Naive B cell (primary cell): ENCODE results near the gene KCNQ5. TPM values are rescaled to one million over a fixed set of nuclear protein-coding genes. Genes with fewer than 3 reads are reported as not detected.

Experiments
- ATAC-seq, 2 donors: fragments of 150-1000 bp; cut with Tn5 transposase; 2 replicates each; pipeline ENCODE4 v1.10.0; 2021; ENCODE audit warnings: low read depth in 2 of 2, mild to moderate bottlenecking in 2 of 2, moderate library complexity in 2 of 2
- DNase-seq: peaks from one replicate; pipeline ENCODE4 v3.0.0; 2022
- H3K27ac Mint-ChIP-seq, 6 donors: one replicate each; pipeline ENCODE4 v1.8.0; 2020 to 2022; ENCODE audit warnings: mild to moderate bottlenecking in 6 of 6, mixed read lengths in 6 of 6, moderate library complexity in 5 of 6, inconsistent platforms in 2 of 6
- H3K27me3 Mint-ChIP-seq, 3 donors: one replicate each; pipeline ENCODE4 v1.8.0; 2021 to 2022; ENCODE audit warnings: mixed read lengths in 3 of 3, mild to moderate bottlenecking in 1 of 3
- H3K36me3 Mint-ChIP-seq, 2 donors: one replicate each; pipeline ENCODE4 v1.8.0; 2020 to 2022; ENCODE audit warnings: mixed read lengths in 2 of 2, inconsistent platforms in 1 of 2, mild to moderate bottlenecking in 1 of 2
- H3K4me1 Mint-ChIP-seq, 3 donors: one replicate each; pipeline ENCODE4 v1.8.0; 2020 to 2022; ENCODE audit warnings: mixed read lengths in 3 of 3, inconsistent platforms in 1 of 3, mild to moderate bottlenecking in 1 of 3, moderate library complexity in 1 of 3
- H3K4me3 Mint-ChIP-seq, 8 donors: one replicate each; pipeline ENCODE4 v1.8.0; 2020 to 2022; ENCODE audit warnings: mild to moderate bottlenecking in 8 of 8, mixed read lengths in 8 of 8, moderate library complexity in 8 of 8, inconsistent platforms in 2 of 8
- H3K9me3 Mint-ChIP-seq, 7 donors: one replicate each; pipeline ENCODE4 v1.8.0; 2020 to 2022; ENCODE audit warnings: mixed read lengths in 7 of 7, mild to moderate bottlenecking in 5 of 7, inconsistent platforms in 2 of 7, moderate library complexity in 1 of 7
- polyA plus RNA-seq, 6 donors: library from polyadenylated mRNA; unstranded; fragments of 300-500 nt; fragmentation: Illumina TruSeq; gene quantifications; one replicate each; pipeline ENCODE4 v1.2.3, GENCODE V29; 2021; ENCODE audit warnings: low read depth in 6 of 6

Gene KCNQ5
- polyA plus RNA-seq, 6 donors from 2014 or later: 0.29 to 7.1 (median 4.9) TPM

DNA sequence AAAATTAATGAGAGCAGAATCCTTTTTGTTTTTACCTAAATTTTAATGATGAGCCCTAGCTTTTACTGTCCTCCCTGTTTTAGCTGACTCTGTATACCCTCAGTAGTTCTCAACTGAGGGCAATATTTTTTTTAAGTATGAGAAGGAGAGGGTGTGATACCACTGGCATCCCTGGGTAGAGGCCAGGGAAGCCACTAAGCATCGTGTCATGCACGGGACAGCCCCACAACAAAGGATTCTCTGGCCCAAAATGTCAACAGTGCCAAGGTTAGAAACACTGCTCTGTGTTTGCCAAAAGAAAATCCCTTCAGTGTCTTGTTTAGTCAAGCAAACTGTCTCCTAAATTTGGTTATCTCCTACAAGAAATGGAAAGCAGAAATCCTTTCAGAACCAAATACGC, 210.4 kb downstream of the KCNQ5 start:
- peaks cover 10 to 12% of the 10 kb centered on the region in 2 donors for H3K36me3 Mint-ChIP-seq
- no peak overlapping the region for H3K4me3 Mint-ChIP-seq
- DNase-seq: no peak

DNA sequence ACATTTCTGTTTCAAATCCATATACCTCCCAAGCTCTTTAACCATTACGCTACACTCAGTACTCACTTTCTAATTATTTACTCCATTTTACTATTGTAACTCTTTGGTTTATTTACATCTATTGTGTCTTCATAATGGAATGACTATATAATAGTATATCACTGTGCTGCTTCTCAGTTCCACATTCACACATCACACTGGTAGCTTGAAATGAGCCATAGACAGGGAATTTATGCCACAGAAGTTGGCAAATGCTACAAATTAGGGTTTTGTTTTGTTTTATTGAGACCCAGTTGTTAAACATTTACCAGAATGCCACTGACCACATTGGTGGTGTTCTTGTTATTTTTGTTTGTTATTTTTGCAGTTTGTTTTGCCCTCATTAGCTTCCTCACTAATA, 213.9 kb downstream of the KCNQ5 start:
- peaks cover 0 to 4% (median 0%) of the 10 kb centered on the region in 7 donors for H3K9me3 Mint-ChIP-seq
- DNase-seq (no peak), ATAC-seq (no peak)
- peaks cover 0 to 11% (median 0%) of the 10 kb centered on the region in 3 donors for H3K4me1 Mint-ChIP-seq
- H3K27ac Mint-ChIP-seq: peak overlapping the region in 1 of 6 donors; percentile 18
- no peak overlapping the region for H3K4me3 Mint-ChIP-seq
- no peaks in the 10 kb centered on the region for H3K36me3 Mint-ChIP-seq
- no peaks in the 10 kb centered on the region for H3K27me3 Mint-ChIP-seq

More for the DNA sequence above, 210.4 kb downstream of the KCNQ5 start:
- peaks cover 5 to 23% (median 11%) of the 10 kb centered on the region in 3 donors for H3K4me1 Mint-ChIP-seq
- no peaks in the 10 kb centered on the region for H3K27me3 Mint-ChIP-seq
- H3K27ac Mint-ChIP-seq: no peak overlapping the region
- peaks cover 3 to 14% (median 8%) of the 10 kb centered on the region in 7 donors for H3K9me3 Mint-ChIP-seq
- ATAC-seq: no peak

DNA sequence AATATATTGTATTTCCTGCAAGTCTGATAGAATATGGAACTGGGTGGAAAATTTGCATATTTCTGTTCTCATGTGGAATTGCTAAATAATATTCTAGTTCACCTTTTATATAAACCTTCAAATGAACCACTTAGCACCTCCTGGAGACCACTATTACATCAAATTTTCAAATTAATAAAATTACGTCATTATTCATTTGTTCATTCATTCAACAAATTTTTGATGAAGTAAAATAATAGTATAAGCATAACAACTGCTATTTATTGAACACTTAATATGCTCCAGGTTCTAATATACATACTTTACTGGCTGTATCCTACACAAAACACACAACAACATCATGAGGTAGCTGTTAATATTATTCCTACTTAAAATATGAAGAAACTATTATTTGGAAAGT, 215.1 kb downstream of the KCNQ5 start:
- Mint-ChIP-seq H3K4me3 (no peak overlapping the region), H3K9me3 (no peaks in the 10 kb centered on the region), H3K27ac (no peak overlapping the region), H3K36me3 (no peaks in the 10 kb centered on the region), H3K4me1 (peaks cover 0 to 8% (median 0%) of the 10 kb centered on the region in 3 donors), H3K27me3 (no peaks in the 10 kb centered on the region)
- ATAC-seq (no peak), DNase-seq (no peak)

DNA sequence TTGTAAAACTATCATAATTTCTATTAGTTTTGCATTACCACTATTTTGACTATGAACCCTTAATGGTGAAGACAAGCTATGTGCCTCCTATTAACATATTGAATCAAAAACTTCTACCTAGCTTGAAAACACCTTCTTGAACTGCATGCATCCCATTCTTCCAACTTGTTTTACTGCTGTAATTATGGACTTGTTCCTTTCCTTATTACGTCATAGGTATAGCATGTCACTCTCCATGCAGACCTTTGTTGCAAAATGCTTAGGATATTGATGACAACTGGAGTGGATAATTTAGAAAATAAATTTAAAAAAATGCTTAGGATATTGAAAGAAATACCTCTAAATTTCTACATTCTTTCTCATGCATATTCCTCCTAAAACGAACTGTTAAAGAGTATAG, 219.3 kb downstream of the KCNQ5 start:
- Mint-ChIP-seq H3K4me3 (no peak overlapping the region), H3K27ac (peak overlapping the region in 1 of 6 donors; percentile 14), H3K27me3 (no peaks in the 10 kb centered on the region), H3K36me3 (peaks cover 0 to 5% of the 10 kb centered on the region in 2 donors), H3K4me1 (peaks cover 0 to 5% (median 0%) of the 10 kb centered on the region in 3 donors), H3K9me3 (no peaks in the 10 kb centered on the region)
- DNase-seq: no peak
- no peak for ATAC-seq

DNA sequence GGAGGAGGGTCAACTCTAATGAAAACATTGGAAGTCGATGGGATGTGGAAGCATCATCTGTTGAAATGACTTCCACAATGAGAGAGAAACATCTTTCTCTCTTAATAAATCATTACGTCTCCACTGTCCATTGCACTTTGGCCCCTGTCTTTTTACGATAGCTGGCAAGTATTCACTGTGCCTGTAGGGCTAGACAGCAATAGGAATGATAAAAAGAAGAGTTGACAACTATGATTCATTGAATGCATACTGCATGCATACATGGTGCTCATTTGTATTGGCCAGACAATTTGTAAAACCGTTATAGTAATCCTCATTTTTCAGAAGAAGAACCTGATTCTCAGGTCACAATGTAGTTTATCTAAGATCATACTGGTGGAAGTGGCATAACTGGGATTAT, 220.3 kb downstream of the KCNQ5 start:
- H3K27ac Mint-ChIP-seq: no peak overlapping the region
- DNase-seq (no peak), ATAC-seq (no peak)
- no peak overlapping the region for H3K4me3 Mint-ChIP-seq
- peaks cover 0 to 5% of the 10 kb centered on the region in 2 donors for H3K36me3 Mint-ChIP-seq
- H3K4me1 Mint-ChIP-seq: peaks cover 0 to 5% (median 0%) of the 10 kb centered on the region in 3 donors
- no peaks in the 10 kb centered on the region for H3K9me3 Mint-ChIP-seq
- H3K27me3 Mint-ChIP-seq: no peaks in the 10 kb centered on the region

DNA sequence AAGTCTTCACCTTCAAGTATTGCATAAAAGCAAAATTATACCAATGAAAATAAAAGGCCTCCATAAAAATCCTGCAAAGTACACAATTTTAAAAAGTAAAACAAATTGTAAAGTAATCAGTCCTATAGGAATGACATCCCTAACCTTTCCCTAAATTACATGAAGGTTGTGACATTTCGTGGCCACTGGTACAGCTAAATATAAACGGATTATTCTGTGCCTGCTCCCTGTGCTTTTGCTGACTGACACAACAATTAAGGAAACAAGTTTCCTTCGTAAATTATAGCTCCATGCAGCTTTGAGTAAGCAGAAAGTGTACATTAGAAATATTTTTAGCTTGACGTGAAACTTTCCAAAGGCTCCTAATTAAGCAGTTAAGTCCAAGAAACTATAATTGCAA, 222.8 kb downstream of the KCNQ5 start:
- no peaks in the 10 kb centered on the region for H3K27me3 Mint-ChIP-seq
- ATAC-seq (no peak), DNase-seq (no peak)
- H3K4me3 Mint-ChIP-seq: no peak overlapping the region
- H3K4me1 Mint-ChIP-seq: peaks cover 0 to 5% (median 4%) of the 10 kb centered on the region in 3 donors
- H3K9me3 Mint-ChIP-seq: peaks cover 0 to 10% (median 2%) of the 10 kb centered on the region in 7 donors
- H3K36me3 Mint-ChIP-seq: peaks cover 5 to 9% of the 10 kb centered on the region in 2 donors
- no peak overlapping the region for H3K27ac Mint-ChIP-seq

DNA sequence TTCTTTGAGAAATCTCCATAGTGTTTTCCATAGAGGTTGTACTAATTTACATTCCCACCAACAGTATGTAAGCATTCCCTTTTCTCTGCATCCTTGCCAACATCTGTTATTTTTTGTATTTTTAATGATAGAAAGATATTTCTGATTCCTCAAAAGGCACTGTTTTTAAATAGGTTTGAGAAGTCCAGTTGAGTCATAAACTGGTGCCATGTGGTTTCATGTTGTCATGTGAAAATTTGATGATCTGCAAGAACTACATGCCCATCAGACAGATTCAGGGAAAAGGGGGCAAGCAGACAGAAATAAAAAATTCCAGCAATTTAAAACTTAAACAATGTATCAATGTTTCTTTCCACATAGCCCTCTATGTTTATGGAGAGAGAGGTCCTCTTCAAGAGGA, 227.5 kb downstream of the KCNQ5 start:
- DNase-seq (no peak), ATAC-seq (no peak)
- peaks cover 0 to 9% of the 10 kb centered on the region in 2 donors for H3K36me3 Mint-ChIP-seq
- H3K27me3 Mint-ChIP-seq: no peaks in the 10 kb centered on the region
- H3K27ac Mint-ChIP-seq: no peak overlapping the region
- no peak overlapping the region for H3K4me3 Mint-ChIP-seq
- peaks cover 0 to 4% (median 0%) of the 10 kb centered on the region in 3 donors for H3K4me1 Mint-ChIP-seq
- peaks cover 0 to 10% (median 2%) of the 10 kb centered on the region in 7 donors for H3K9me3 Mint-ChIP-seq

DNA sequence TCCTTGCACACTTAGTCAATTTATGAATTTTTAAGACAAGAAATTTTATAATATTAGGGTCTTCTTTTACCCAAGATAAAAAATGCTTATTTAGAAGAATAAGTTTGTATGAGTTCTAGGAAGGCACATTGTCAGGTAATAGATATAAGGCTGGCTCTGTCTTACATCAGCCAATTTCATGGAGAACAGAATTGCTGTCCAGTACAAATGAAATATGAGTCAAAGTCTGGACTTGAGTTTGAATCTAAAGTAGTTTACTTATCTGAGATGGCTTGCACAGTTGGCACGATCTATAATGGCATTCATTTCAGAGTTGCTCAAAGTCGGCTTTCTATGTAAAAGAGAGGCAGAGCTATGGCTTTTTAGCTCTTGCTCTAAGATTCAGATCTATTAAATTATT, 228.2 kb downstream of the KCNQ5 start:
- no peak for ATAC-seq
- DNase-seq: no peak
- Mint-ChIP-seq H3K27ac (no peak overlapping the region), H3K4me3 (no peak overlapping the region), H3K4me1 (peaks cover 0 to 4% (median 0%) of the 10 kb centered on the region in 3 donors), H3K36me3 (peaks cover 0 to 9% of the 10 kb centered on the region in 2 donors), H3K27me3 (no peaks in the 10 kb centered on the region), H3K9me3 (peaks cover 0 to 10% (median 2%) of the 10 kb centered on the region in 7 donors)

DNA sequence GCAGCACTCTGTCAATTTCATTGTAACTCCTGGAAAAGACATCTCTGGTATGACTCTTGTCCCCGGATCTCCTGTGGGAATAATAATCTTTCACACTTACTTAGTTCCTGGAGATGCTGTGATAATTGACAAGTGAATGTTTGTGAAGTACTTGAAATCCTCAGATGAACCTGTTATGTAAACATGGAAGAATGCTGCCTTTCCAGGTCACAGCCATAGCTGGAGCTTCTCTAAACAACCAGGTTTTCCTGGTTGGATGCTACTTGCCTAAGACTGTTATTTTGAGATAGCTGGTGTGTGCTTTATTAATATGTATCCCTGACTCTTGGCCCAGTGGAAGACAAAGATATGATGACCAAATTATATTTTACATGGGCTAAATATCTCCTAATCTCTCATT, 228.6 kb downstream of the KCNQ5 start:
- Mint-ChIP-seq H3K4me3 (no peak overlapping the region), H3K4me1 (peaks cover 0 to 4% (median 0%) of the 10 kb centered on the region in 3 donors), H3K9me3 (peaks cover 0 to 10% (median 2%) of the 10 kb centered on the region in 7 donors), H3K36me3 (peaks cover 0 to 9% of the 10 kb centered on the region in 2 donors), H3K27me3 (no peaks in the 10 kb centered on the region), H3K27ac (no peak overlapping the region)
- no peak for ATAC-seq
- DNase-seq: no peak

DNA sequence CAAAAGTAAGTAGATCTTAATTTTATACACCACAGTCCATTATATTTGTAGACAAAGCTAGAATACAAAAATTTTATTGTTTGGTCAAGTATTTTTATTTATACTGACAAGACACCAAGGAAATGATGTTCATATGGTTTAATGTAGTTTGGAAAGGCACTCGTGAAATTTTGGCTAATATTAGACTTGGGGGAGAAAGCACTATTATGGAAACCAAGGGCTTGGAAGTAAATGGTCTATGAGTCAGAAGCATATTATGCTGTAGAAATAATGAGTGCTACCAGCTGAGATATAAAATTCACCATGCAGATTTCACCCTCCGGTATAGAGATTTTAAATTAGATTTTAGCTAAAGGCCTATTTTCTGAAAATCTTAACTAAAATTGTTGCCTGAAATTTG, 233.6 kb downstream of the KCNQ5 start:
- DNase-seq (no peak), ATAC-seq (no peak)
- no peak overlapping the region for H3K4me3 Mint-ChIP-seq
- no peaks in the 10 kb centered on the region for H3K36me3 Mint-ChIP-seq
- H3K27me3 Mint-ChIP-seq: no peaks in the 10 kb centered on the region
- H3K9me3 Mint-ChIP-seq: no peaks in the 10 kb centered on the region
- H3K4me1 Mint-ChIP-seq: peaks cover 0 to 18% (median 0%) of the 10 kb centered on the region in 3 donors
- no peak overlapping the region for H3K27ac Mint-ChIP-seq

DNA sequence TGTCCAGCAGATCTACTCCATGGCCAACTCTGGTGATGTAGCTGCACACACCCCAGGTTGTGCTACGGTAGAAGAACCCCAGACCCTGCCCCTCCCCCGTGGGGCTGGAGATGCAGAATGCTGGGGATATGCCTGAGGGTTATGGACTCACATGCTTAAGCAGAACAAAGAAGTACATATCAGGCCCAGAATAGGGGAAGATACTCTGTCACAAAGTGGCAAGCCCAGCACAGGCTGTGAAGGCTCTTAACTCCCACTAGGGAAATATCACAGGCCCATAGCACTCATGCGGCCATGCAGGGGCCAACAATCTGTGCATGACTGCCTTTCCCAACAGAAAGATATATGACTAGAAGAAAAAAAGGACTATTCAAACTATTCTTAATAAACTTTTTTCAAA, 234.9 kb downstream of the KCNQ5 start:
- no peak overlapping the region for H3K4me3 Mint-ChIP-seq
- no peak for ATAC-seq
- H3K36me3 Mint-ChIP-seq: no peaks in the 10 kb centered on the region
- DNase-seq: no peak
- no peaks in the 10 kb centered on the region for H3K27me3 Mint-ChIP-seq
- peaks cover 2 to 26% (median 3%) of the 10 kb centered on the region in 3 donors for H3K4me1 Mint-ChIP-seq
- H3K9me3 Mint-ChIP-seq: no peaks in the 10 kb centered on the region
- no peak overlapping the region for H3K27ac Mint-ChIP-seq

DNA sequence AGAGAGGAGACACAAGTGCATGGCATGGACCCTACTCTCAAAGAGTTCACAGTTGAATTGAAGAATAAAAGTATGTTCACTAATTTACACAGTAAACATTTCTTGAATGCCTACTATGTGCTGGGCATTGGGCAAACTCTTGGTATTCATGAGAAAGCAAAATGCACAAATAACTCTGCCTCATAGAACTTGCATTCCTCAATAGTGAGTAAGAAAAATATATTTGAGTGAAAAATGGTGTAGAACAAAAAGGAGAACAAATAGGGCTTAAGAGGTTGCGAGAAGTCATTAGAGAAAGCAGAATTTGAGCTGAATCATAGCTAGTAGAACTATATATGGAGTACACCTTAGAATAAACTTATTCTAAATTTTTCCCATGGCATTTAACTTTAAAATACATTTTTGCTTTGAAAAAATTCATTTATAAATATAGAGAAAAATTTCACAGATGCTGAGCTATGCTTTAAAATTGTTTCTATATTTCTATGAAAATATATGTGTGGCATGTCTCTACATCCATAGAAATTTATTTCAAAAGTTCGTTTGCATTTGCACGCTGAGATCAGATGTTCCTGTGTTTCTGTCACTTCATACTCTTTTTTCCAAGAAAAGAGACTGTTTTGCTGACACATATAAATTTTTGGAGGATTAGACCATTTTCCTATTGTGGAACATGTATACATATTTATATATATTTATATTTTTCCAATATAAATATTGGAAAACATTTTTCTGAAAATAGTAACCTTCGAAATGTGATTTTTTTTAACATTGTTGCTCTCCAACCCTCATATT, 236.1 kb downstream of the KCNQ5 start:
- no peak for ATAC-seq
- DNase-seq: no peak
- H3K36me3 Mint-ChIP-seq: no peaks in the 10 kb centered on the region
- no peaks in the 10 kb centered on the region for H3K27me3 Mint-ChIP-seq
- peaks cover 8 to 33% (median 9%) of the 10 kb centered on the region in 3 donors for H3K4me1 Mint-ChIP-seq
- no peak overlapping the region for H3K27ac Mint-ChIP-seq
- no peak overlapping the region for H3K4me3 Mint-ChIP-seq
- H3K9me3 Mint-ChIP-seq: no peaks in the 10 kb centered on the region

DNA sequence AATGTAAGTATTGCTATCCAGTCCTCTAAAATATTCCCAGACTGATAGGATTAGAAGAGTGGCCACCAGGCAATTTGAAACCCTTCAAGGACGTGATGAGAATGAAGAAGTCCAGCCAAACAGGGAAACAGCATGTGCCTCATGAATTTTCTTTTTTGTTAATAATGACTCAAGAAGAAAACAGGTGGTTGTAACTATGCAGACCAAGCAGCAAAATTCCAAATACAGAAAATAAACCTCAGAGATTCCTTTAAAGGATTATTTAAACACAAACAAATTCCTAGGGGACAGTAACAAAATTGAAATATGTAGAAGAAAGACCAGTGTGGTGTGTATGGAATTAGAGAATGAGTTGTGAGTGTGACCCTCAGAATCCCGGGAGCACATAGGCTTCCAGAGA, 239.2 kb downstream of the KCNQ5 start:
- Mint-ChIP-seq H3K36me3 (no peaks in the 10 kb centered on the region), H3K4me1 (peaks cover 8 to 40% (median 9%) of the 10 kb centered on the region in 3 donors), H3K27me3 (no peaks in the 10 kb centered on the region), H3K9me3 (no peaks in the 10 kb centered on the region), H3K4me3 (no peak overlapping the region), H3K27ac (peak overlapping the region in 3 of 6 donors; percentile 13 to 29 (median 19))
- ATAC-seq (no peak), DNase-seq (no peak)

DNA sequence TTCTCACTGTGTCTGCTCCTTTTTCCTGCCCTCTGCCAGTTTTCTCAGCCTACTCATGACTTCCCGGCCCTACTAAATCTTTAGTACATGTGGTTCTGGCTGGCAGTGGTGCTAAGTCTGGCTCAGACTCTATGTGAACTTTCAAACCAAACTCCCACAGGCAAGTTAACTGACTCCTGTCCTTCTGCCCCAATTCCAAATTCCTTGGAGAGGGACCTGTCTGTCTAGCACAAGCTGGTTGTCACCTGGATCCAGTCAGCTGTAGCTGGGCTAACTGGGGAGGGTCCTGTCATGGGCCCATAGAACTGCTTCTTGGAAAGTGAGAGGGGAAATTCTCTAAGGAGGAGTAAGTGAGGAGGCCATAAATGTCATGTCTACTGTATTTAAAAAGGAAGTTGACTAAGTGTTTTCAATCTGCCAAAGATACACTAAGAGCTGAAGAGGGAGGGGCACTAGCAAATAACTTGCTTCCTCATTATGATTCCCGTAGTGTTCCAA, 240.1 kb downstream of the KCNQ5 start:
- peak overlapping the region in 2 of 8 donors; percentile 3 to 6 for H3K4me3 Mint-ChIP-seq
- H3K27me3 Mint-ChIP-seq: no peaks in the 10 kb centered on the region
- H3K9me3 Mint-ChIP-seq: no peaks in the 10 kb centered on the region
- peaks cover 8 to 42% (median 9%) of the 10 kb centered on the region in 3 donors for H3K4me1 Mint-ChIP-seq
- no peaks in the 10 kb centered on the region for H3K36me3 Mint-ChIP-seq
- no peak for DNase-seq
- peak overlapping the region; percentile 7 to 92 (median 64) for H3K27ac Mint-ChIP-seq
- ATAC-seq: peak; percentile 34 to 66
